ENCODE measurements around the gene CPNE6.

Gene CPNE6

GRCh38 chr14:24108336-24108874 is 37.0 kb downstream of the CPNE6 start:
- DNase-seq, result no peak

- no peak for DNase-seq
Measured at GRCh38 chr14:24110060-24110459, 38.7 kb downstream of the CPNE6 start.

DNA sequence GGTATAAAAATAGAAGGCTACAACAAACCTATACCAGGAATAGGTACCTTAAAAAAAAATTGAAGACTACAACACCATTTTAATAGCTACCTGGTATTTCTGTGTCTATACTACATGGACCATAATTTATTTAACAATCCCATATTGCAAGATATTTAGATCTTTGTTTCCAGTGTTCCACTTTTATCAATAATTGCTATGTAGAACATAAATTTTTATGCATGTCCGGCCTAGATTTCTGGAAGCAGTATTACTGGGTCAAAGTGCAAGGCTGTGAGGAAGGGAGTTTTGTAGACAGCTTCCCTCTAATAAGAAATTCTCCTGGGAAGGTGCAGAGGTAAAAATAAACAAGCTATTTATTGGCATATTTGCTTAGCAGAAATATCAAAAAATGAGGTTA is 39.2 kb downstream of the CPNE6 start:
- DNase-seq, result no peak

DNA sequence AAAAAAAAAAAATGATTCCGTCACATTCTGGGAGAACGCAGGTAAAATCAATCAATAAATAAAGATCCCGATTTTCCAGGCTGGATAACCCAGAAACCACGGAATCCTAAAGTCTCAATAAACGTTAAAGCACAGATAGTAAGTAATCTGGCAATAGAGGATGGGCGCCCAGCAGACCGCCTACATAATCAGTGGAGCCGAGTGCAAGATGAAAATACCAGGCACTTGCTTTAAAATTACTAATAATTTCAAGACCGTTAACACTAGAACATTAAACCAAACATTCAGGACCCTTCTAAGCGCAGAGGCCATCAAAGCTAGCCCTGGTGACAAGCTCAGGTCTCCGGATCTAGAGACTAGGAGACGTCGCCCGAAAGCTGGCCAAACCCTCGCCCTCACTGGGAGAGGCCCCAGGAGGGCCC is 42.0 kb downstream of the CPNE6 start:
- no peak for DNase-seq

GRCh38 chr14:24113801-24114531 is 42.6 kb downstream of the CPNE6 start:
- DNase-seq, result peak; percentile 89

DNA sequence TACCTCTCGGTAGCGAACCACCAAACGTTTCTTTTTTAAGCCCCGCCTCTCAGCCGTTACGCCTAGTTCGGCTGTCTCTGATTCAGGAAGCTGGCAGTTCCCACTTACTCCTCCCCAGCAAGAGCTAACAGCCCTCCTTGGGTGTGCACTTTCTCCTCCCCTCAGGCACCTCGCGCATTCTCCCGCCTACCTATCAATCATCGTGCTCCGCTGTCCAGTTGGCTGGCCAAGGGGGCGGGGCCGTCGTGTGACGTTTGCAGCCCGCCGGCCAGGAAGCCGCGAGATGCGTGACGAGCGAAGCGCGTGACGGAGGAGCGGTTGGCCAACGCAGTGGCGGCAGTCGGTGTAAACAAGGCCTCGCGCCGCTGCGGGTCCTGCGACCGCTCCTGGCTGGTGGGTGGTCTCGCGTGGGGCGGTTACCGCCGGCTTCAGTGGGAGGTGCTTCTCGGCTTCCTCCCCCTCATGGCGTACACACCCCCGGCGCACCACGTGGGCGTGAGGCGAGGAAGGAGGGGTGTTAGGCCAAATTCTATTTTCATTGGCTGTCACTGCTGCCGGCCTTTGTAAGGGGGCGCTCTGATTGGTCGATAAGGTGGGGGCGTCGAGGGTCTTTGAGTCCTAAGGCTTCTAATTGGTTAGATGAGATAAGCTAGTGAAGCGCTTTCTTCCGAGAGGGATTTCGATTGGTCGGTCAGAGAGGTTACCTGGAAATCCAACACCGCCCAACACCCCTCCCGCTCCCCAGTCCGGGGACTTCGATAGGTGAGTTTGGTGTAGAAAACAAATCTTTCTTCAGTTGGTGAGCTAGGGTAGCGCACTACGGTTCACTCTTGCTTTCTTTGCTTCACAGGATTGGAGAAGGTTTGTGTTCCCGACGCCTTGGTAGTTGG is 43.4 kb downstream of the CPNE6 start, which contains the start of the genes DCAF11 and NRL:
Gene DCAF11, plus strand, starts transcription at position 246 of the 890 bp plus-strand sequence. CDS start 818 bp downstream, outside the sequence.
Gene NRL, minus strand, starts transcription at position 418 of the 890 bp plus-strand sequence. CDS start 32,101 bp downstream, outside the sequence.
- DNase-seq, result peak; percentile 97

- DNase-seq, result no peak
Measured at GRCh38 chr14:24115422-24116127, 44.2 kb downstream of the CPNE6 start.

- DNase-seq, result no peak
Measured at GRCh38 chr14:24116128-24116814, 44.9 kb downstream of the CPNE6 start.

GRCh38 chr14:24117179-24117578 is 45.8 kb downstream of the CPNE6 start:
- DNase-seq, result no peak

DNA sequence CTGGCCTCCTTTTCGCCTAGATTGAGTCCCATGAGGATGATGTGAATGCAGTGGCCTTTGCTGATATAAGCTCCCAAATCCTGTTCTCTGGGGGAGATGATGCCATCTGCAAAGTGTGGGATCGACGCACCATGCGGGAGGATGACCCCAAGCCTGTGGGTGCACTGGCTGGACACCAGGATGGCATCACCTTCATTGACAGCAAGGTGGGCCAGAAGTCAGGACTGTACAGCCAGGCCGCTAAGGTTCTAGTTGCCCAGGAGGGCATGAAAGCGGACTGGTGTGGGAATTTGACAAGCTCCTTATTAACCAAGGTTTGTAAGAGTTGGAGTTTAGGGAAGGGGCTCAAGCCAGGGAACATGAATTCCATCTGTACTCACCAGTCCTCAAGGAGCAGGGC is 48.3 kb downstream of the CPNE6 start:
- DNase-seq, result no peak

GRCh38 chr14:24121210-24121609 is 49.8 kb downstream of the CPNE6 start:
- no peak for DNase-seq

- DNase-seq, result no peak
Measured at GRCh38 chr14:24122416-24122815, 51.1 kb downstream of the CPNE6 start.

GRCh38 chr14:24122898-24123297 is 51.5 kb downstream of the CPNE6 start:
- no peak for DNase-seq

GRCh38 chr14:24123424-24124417 is 52.4 kb downstream of the CPNE6 start:
- no peak for DNase-seq

GRCh38 chr14:24126939-24127338 is 55.6 kb downstream of the CPNE6 start:
- no peak for DNase-seq

- no peak for DNase-seq
Measured at GRCh38 chr14:24127673-24128072, 56.3 kb downstream of the CPNE6 start.

Data from NCI-H2029 treated with DMSO at 0.1 percent for 48 hours (cell line).